ENCODE measurements around the gene EMC8.

- no peak for TF ChIP-seq CTCF (optimal IDR thresholded peaks at IDR 0.05 in 1 of 3, IDR thresholded peaks at IDR 0.05 in 1 of 3, conservative IDR thresholded peaks at IDR 0.05 in 1 of 3; ENCODE audit: extremely low read depth in 1 of 3, insufficient read depth in 2 of 3, low read length in 3 of 3)
- TF ChIP-seq EZH2 (IDR thresholded peaks at IDR 0.05; ENCODE audit: low read length), result no peak
Observed at GRCh38 chr16:85816159-85816558, 16.8 kb upstream of the EMC8 start.
